SK-N-MC (cell line): ENCODE measurements around the gene BTK.

Source experiments
- DNase-seq: peaks from one replicate; pipeline ENCODE4 v3.0.0-alpha.2; 2011; ENCODE audit warnings: low read depth, low spot score
- H3K27ac ChIP-seq: fragments of 200-600 bp; sonication (generic); 2 replicates; pipeline ENCODE4 v1.5.1; 2016; ENCODE audit warnings: mixed run types
- H3K36me3 ChIP-seq: fragments of 200-600 bp; sonication (generic); 2 replicates; pipeline ENCODE4 v1.6.1; 2017; ENCODE audit warnings: antibody characterized with exemption, low read length, mixed read lengths; ENCODE audit not compliant: insufficient read depth
- H3K4me3 ChIP-seq: fragments of 200-600 bp; sonication (generic); 2 replicates; pipeline ENCODE4 v1.5.1; 2016
- H3K9ac ChIP-seq: fragments of 200-600 bp; sonication (generic); 2 replicates; pipeline ENCODE4 v1.8.0; 2017; ENCODE audit warnings: mixed run types, mixed read lengths; ENCODE audit not compliant: insufficient read length
- H3K9me3 ChIP-seq: fragments of 200-600 bp; sonication (generic); 2 replicates; pipeline ENCODE4 v1.6.1; 2017; ENCODE audit warnings: low read depth, mild to moderate bottlenecking, antibody characterized with exemption, low read length, moderate library complexity, mixed read lengths
- EZH2 ChIP-seq: fragments of 200-600 bp; sonication (generic); IDR thresholded peaks from one replicate; pipeline ENCODE4 v1.6.1; 2017; ENCODE audit warnings: antibody characterized with exemption
- FOXP2 ChIP-seq: optimal IDR thresholded peaks from 2 replicates; pipeline ENCODE3; 2011; ENCODE audit warnings: mild to moderate bottlenecking, moderate library complexity; ENCODE audit not compliant: insufficient read depth; ENCODE audit errors: extremely low read length, control extremely low read depth
- POLR2AphosphoS5 ChIP-seq: IDR thresholded peaks from 2 replicates; pipeline ENCODE4 v1.6.1; 2012; ENCODE audit warnings: mild to moderate bottlenecking, low read depth, low read length, borderline replicate concordance

The BTK gene

DNA sequence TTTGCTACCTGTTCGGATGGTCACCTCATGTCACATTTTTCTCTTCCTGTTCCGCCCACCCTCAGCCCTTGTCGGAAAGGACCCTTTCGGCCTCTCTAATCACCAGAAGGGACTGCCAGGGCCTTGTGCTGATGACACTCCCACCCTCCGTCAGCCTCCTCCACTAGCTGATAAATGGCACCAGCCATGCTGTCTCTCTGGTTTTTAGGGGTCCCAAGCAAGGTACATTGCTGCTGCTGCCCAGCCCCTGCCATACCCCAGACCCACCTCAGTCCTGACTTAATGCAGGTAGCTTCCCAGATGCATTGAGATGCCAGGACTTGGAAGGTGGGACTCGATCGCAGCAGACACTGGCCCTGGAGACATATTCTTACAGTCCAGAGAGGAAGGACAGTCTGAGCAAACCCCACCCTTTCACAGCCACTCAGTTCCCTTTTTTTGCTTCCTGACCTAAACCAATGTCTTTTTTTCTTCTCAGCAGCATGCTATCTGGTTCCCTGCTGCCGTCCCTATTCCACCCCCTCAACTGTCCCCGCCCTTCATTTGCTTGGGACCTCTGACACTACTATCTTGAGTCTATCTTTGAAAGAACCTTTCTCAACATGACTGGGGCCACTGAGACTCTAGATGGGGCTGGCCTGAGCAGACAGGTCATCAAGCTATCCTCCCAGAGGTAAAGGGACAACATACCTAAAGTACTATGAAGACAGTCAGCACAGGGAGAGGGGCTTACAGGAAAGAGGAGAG lies at the start of gene BTK:
TSS of gene BTK (minus strand) at position 397 of the 747 bp plus-strand sequence. CDS start 10,907 bp downstream, outside the sequence.
- Histone ChIP-seq H3K36me3 (no peaks in the 10 kb centered on the region), H3K27ac (no peak within 1 kb of the TSS), H3K4me3 (no peak within 1 kb of the TSS), H3K9me3 (no peaks in the 10 kb centered on the region), H3K9ac (no peak within 1 kb of the TSS)
- no peak for TF ChIP-seq FOXP2
- no peak for TF ChIP-seq POLR2AphosphoS5
- no peak for TF ChIP-seq EZH2
- no peak for DNase-seq

DNA sequence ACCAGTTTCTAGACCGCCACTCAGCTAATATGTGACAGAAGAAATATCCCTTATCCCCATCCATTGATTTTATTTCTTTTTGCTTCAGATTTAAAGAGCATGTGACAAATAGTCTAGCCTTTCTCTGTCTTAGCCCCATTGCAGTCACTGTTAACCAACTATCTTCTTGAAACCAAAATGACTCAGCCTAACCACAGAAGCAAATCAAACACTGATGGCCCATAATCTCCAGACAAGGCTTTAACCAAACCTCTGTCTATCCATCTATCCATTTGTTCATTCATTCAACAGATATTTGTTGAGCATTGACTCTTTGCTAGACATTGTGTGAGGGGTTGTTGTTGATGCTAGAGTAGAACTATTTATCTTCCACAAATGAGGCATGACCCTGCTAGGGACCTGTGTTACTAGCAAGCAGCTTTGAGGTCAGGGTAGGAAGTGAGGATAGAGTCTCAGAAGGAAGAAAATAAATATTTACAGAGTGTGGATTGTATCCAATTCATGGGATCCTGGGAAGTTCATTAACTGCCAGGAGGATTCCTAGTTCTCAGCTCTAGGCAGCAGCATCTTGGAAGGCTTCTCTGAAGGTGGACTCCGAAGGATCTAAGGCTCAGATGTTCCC lies 44.6 kb upstream of the BTK start:
- no peak overlapping the region for H3K9ac ChIP-seq
- H3K9me3 ChIP-seq, result no peaks in the 10 kb centered on the region
- H3K4me3 ChIP-seq, result no peak overlapping the region
- no peak overlapping the region for H3K27ac ChIP-seq
- no peak for DNase-seq
- TF ChIP-seq EZH2 (no peak), POLR2AphosphoS5 (no peak), FOXP2 (no peak)
- H3K36me3 ChIP-seq, result no peaks in the 10 kb centered on the region

DNA sequence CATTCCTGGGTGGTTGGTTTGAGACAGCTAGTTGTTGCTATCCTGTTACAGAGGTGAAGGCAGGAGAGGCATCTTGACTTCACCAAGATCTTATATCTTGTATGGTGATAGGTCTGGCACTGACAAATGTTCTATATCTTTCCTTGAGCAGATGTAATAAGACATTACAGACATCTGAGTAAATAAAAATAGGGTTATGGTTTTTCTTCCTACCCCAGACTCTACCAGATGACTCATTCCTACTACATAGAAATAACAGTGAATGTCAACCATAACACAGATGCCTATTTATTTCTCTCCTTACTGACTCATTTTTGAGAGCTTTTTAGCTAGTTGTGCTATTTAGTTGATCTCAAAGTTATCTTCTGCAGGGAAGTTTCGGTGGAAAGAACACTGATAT lies 43.9 kb upstream of the BTK start:
- Histone ChIP-seq H3K4me3 (no peak overlapping the region), H3K9ac (no peak overlapping the region), H3K9me3 (no peaks in the 10 kb centered on the region), H3K36me3 (no peaks in the 10 kb centered on the region), H3K27ac (no peak overlapping the region)
- TF ChIP-seq FOXP2 (no peak), EZH2 (no peak), POLR2AphosphoS5 (no peak)
- DNase-seq, result no peak

DNA sequence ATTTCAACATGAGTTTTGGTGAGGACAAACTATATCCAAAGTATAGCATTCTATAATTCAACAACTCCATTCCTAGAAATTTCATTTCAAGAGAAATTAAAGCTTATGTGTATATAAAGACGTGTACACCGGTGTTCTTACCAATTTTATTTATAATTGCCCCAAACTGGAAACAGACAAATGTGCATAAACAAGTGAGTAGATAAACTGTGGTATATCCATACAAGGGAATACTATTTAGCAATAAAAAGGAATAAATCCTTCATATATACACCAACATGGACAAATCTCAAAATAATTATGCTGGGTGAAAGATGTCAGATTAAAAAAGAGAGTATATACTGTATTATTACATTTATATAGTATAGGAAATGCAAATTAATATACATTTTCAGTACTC lies 42.0 kb upstream of the BTK start:
- H3K9me3 ChIP-seq, result no peaks in the 10 kb centered on the region
- no peak for TF ChIP-seq FOXP2
- no peak for TF ChIP-seq EZH2
- TF ChIP-seq POLR2AphosphoS5, result no peak
- no peak overlapping the region for H3K4me3 ChIP-seq
- no peak for DNase-seq
- H3K36me3 ChIP-seq, result no peaks in the 10 kb centered on the region
- no peak overlapping the region for H3K27ac ChIP-seq
- no peak overlapping the region for H3K9ac ChIP-seq

DNA sequence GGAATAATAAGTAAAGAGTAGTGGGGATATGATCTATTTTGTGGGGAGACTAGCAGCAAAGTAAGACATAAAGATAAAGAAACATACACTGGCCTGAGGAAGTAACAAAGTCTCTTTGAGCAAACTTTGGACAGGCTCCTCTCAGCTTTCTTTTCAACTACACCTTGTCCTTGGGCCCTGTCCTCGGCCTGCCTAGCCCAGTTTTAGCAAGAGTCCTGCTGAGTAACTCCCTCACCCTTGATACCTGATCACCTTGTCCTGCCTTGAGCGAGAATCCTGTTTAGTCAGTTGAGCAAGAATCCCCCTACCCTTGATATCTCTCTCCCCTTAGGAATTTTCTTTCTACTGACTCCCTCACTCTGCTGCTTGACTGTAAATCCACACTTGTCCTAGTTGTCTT lies 33.5 kb upstream of the BTK start:
- Histone ChIP-seq H3K9ac (no peak overlapping the region), H3K4me3 (no peak overlapping the region), H3K27ac (no peak overlapping the region), H3K9me3 (no peaks in the 10 kb centered on the region), H3K36me3 (no peaks in the 10 kb centered on the region; the same call in 1 of the 2 replicates)
- DNase-seq, result no peak
- TF ChIP-seq EZH2 (no peak), FOXP2 (no peak), POLR2AphosphoS5 (no peak)

DNA sequence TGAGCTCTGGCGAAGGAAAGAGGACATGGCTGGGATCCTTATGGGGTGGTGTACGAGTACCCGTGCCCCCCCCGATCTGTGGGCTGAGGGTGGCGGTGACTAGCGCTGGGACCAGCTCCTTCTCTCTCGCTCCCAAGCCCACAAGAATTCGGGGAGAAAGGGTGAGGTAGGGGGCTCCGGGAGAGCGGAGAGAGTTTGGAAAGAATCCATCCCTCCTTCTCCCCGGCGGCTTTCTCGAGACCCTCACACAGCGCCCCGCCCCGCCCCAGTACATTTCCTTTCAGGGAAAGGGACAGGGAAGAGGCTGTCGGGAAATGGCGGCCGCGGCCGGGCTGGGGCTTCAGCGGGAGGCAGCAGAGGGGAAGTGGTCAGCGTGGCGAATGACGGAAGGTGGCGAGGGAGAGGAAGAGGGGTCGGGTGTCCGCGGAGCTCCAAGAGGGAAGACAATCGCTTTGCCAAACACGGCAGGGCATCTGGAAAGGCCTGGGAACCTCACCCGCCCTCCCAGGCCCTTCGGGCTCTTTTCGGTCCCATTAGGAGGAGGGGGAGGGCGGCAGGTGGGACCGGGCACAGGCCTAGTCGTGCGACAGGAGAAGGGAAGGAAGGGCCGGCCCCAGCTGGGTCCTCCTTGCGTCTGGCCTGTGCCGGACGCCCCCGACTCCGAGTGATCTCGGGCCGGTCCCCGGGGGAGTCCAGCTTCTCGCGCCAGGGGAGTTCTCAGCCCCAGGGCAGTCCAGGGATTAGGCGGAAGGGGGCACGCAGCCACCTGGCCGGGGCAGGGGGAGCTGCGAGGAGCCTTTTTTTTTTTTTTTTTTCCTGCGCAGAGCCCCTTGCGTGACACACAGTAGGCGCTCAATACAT lies 32.2 kb upstream of the BTK start:
- no peak for DNase-seq
- Histone ChIP-seq H3K9me3 (no peaks in the 10 kb centered on the region), H3K9ac (no peak overlapping the region), H3K36me3 (no peaks in the 10 kb centered on the region; the same call in 1 of the 2 replicates), H3K27ac (no peak overlapping the region), H3K4me3 (no peak overlapping the region)
- TF ChIP-seq FOXP2, result no peak
- TF ChIP-seq EZH2, result no peak
- no peak for TF ChIP-seq POLR2AphosphoS5

DNA sequence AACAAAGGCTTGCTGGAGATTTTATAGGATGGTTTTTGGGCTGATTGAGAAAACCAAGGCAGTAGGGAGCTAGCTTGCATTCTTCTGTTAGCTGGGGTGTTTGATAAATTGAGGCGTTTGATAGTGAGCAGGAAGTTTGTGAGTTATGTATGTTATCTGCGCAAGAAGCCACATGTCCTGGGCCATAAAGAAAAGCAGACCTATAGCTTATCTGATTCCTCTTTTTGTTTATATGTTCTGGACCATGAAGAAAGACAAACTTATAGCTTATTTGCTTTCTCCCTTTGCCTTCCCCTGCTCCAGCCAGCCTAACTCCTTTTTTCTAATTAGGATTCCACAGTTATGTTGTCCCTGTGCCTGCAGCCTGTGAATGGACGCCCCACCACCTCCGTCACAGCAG lies 31.2 kb upstream of the BTK start:
- TF ChIP-seq POLR2AphosphoS5 (no peak), FOXP2 (no peak), EZH2 (no peak)
- Histone ChIP-seq H3K36me3 (peaks cover 10% of the 10 kb centered on the region), H3K9me3 (no peaks in the 10 kb centered on the region), H3K9ac (no peak overlapping the region), H3K27ac (no peak overlapping the region), H3K4me3 (no peak overlapping the region)
- no peak for DNase-seq

DNA sequence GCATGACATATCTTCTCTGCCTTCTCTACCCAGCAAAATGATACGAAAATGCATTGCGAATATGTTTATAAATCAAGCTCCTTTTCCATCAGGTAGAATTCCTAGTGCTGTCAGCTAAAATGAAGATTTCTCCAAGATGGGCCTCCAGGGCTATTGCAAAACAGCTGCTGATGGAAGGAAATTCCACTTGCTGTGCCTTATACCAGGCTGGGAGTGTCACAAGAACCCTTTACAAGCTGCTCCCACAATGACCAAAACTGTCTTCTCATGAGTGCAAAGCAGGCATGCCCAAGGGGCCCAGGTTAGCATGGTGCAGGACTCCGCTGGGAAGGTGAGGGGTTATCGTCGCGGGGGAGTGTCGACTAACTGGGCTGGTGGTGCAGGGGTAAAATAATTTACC lies 30.7 kb upstream of the BTK start:
- no peaks in the 10 kb centered on the region for H3K9me3 ChIP-seq
- TF ChIP-seq FOXP2 (no peak), EZH2 (no peak)
- no peak overlapping the region for H3K27ac ChIP-seq
- no peak overlapping the region for H3K4me3 ChIP-seq
- no peak overlapping the region for H3K9ac ChIP-seq
- DNase-seq, result no peak
- peaks cover 15% of the 10 kb centered on the region for H3K36me3 ChIP-seq
